NCI-H1694 (cell line): ENCODE measurements around the gene FCRL4.
"Not testable (repeated sequence)": the region's sequence is repeated elsewhere in the genome, so short reads cannot be mapped to it uniquely, and the experiment has no call there.

Experiments
- DNase-seq: peaks from one replicate; lab custom pipeline; 2025; lab: John Stamatoyannopoulos, UW

The FCRL4 gene

DNA sequence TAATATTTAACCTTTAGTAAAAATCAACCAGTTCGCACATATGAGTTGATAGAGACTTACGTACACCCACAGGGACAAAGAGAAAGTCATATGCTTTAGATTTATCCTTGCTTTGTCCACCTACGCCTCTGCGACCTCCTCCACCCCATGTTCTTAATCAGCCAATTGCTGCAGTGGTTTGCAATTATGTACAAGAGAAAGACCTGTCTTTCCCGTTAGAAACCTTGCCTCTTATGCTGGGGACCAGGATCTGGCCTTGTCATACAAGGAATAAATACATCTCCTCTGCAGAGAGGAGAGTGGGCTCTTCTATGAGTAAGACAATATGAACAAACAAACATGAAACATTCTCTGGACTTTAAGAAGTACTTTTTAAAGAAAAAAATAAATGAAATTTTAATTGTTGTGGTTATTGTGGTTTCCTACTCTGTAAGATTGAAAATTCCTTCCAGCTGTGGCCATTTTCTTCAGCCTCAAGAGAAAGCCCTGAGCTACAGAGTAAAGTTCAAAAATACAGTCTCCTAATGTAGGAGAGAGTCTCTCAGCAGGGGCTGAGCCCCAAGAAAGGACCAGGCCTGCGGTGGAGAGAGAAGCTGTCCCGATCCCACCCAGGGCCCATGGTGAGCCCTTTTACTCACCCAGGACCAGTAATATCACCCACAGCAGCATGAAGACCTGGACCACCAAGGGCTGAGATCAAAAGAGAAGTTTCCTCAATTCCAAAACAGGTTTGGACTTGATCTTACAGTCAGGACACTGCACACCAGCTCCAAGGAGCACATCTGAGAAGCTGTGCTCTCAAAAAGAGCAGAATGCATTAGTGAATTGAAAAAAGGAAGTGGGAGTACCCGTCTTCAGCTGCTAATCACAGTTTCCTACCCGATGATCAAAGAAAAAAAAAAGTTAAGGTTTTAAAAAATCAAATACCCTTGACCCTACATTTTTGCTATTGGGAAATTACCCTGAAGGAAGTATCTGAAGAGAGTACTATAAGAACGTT, 45.9 kb downstream of the FCRL4 start, which contains the start of gene FCRL5:
FCRL5 (minus strand) TSS at position 822 of the 1,000 bp plus-strand sequence; CDS start at position 669, 153 bp downstream.
- no peak for DNase-seq

DNA sequence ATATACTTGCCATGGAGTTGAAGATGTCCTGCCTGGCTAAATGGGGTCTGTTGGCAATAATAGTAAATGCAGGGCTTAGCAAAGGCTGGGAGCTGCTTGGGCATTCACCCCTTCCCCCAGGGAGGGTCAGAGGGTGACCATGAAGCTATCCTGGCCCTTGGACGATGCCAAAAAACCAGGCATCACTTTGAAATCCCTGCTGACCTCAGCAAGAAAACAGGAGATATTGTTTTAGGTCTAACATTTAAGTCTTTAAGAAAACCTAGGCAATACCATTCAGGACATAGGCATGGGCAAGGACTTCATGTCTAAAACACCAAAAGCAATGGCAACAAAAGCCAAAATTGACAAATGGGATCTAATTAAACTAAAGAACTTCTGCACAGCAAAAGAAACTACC, 49.8 kb downstream of the FCRL4 start:
- not testable (repeated sequence) for DNase-seq

DNA sequence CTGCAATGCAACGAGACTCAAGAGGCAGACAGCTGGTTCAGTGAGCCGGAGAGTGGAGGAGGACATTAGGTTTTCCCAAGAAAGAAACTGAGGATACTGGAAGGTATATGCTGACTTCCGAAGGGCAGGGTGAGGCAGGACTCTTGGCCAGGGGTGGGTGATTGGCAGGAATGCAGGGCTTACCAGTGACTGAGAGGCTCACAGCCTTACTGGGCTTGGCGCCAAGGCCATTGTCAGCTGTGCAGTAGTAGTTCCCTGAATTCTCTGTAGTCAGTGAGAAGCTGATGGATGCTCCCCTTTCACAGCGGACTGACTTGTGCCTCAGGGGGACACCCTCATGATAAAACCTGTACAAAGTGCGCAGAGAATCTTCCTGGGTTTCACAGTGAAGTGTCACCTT, 55.2 kb downstream of the FCRL4 start:
- DNase-seq: no peak

DNA sequence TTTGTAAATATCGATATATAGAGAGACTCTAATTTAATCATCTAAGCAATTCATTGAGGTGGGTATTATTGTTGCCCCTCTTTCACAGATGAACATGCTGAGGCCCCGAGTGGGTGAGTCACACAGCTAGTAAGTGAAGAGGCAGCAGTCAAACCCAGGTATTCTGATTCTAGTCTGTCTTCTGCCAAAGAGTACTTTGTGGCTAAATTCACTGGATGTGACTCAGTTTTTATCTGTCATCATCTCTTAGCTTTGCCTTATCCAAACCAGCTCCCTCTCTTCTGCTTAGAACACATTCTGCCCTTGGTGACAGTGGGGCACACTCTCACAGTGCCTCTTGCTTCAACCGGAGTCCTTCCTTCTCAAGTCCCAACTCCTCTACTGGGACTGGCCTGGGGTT, 57.0 kb downstream of the FCRL4 start:
- no peak for DNase-seq

DNA sequence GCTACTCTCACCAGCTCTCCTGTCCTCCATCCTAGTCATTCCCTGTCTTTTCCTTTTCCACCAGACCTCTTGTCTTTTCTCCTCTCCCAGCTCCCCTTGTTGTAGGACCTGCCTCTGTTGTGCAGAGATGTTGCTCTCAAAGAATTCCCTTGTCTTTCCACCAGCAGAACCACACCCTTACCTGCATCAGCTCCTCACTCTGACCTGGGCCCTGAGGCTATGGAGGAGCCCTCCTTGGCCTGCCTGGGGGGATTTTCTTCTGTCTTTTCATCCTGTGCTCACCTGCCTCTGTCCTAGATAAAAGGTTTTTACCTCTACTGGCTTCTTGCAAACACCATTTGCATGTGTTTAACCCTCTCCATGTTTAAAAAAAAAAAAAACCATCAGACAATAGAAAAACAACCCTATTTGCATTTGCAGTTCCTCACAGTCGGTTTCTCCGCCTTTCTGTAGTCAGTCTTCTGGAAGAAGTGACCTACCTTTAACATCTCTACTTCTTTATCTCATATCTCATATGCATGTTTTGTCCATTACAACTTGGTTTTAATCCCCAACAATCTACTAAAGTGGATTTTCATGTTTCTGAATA, 57.6 kb downstream of the FCRL4 start:
- DNase-seq: no peak

DNA sequence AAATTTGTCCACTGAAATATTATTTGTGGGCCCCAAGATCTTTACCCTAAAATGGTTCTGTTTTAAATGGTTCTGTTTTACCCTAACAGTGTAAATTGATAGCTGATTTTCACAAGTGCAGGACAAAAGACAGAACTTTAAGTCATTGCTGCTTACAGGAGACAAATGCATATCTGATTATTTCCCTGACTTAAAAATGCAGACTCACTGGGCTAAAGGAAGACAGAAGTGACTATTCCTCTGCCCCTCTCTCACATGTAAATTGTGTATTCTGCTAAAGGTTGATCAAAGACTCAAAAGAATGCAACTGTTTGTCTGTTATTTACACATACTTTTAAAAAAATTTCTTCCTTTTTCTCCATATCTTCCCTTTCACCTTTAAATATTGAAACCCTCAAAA, 58.3 kb downstream of the FCRL4 start:
- no peak for DNase-seq

DNA sequence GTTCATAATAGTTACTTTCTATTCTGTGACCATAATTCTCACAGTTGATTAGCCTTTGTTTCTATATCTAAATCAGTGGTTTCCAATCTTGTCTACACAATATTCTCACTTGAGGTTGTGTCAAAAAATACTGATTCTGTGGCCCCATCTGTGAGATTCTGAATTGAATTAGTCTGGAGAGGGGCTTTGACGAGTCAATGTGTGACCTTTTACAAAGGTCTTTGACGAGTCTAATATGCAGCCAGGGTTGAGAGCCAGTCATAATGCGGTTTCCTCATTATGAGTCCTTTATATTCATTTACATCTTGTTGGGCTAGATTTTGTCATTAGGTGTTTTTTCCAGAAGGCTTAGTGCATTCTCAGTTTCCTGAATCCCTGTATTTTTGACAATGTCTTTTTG, 65.3 kb downstream of the FCRL4 start:
- DNase-seq: no peak

DNA sequence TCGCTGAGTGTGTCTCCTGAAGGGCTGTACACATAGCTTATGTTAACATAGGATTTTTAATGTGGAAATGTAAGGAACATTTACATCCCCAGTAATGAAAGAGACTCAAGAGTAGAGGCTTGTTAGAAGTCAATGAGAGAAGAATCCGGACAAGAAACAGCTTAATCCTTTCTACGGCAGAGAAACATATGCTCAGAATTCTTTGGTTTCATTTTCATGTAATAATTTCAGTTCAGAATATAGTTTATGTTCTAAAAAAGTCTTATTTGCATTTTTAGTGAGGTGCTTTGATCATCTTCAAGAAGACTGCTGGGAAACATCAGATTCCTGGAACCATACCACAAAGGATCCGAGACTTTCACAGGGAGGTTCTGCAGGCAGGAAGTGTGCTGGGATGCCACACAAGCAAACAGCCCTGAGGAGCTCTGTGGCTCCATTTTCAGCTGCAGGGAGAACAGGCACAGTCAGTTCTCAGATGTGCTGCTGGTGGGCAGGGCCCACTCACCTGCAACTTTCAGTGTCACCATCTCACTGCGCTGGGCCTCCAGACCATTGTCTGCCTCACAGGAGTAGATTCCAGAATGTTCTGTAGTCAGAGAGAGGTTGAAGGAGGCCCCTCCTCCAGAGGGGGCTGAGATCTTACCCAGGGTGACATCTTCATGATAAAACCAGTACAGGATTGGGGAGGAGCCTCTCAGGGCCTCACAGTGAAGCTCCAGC, 74.0 kb downstream of the FCRL4 start:
- no peak for DNase-seq
